Left lung (tissue), 10 donors: ENCODE results near the gene UBAC1. TPM values are rescaled to one million over a fixed set of nuclear protein-coding genes. Genes with fewer than 3 reads are reported as not detected.

Experiments used
- ATAC-seq: fragments of 200-7000 bp; cut with Tn5 transposase; one replicate; pipeline ENCODE4 v1.9.1; 2020; ENCODE audit warnings: moderate library complexity
- DNase-seq, 4 donors: peaks; one replicate each; pipeline ENCODE4 v3.0.0-alpha.2; 2013 to 2020
- H3K27ac ChIP-seq, 2 donors: fragments of 200-600 bp; sonication (generic) in 1 of 2; one replicate each; pipeline versions ENCODE4 v1.5.0 to v1.8.0; 2020 to 2021
- H3K27me3 ChIP-seq, 2 donors: fragments of 200-600 bp; sonication (generic) in 1 of 2; one replicate each; pipeline versions ENCODE4 v1.5.0 to v1.8.0; 2020 to 2021
- H3K36me3 ChIP-seq, 2 donors: fragments of 200-600 bp; sonication (generic) in 1 of 2; one replicate each; pipeline versions ENCODE4 v1.5.0 to v1.8.0; 2020 to 2021
- H3K4me1 ChIP-seq, 2 donors: fragments of 200-600 bp; one replicate each; pipeline ENCODE4 v1.8.0; 2021
- H3K4me3 ChIP-seq, 2 donors: fragments of 200-600 bp; sonication (generic) in 1 of 2; one replicate each; pipeline versions ENCODE4 v1.5.0 to v1.8.0; 2020 to 2021; ENCODE audit warnings: mild to moderate bottlenecking in 1 of 2
- H3K9me3 ChIP-seq, 2 donors: fragments of 200-600 bp; sonication (generic) in 1 of 2; one replicate each; pipeline versions ENCODE4 v1.5.0 to v1.8.0; 2020 to 2021
- CTCF ChIP-seq, 2 donors: fragments of 200-600 bp; sonication (generic) in 1 of 2; IDR thresholded peaks; one replicate each; pipeline versions ENCODE4 v1.5.0 to v1.8.0; 2021; ENCODE audit warnings: antibody characterized with exemption in 2 of 2
- intact Hi-C, 2 donors: fragments of 100-400 bp; cut with DNase I; formaldehyde crosslinking; loops; one replicate each; pipeline versions ENCODE4 v1.11.2 to v1.14.2; 2022
- polyA plus RNA-seq, 6 donors: library from polyadenylated mRNA; unstranded; fragments of 120-200 nt; gene quantifications; one replicate each; pipeline ENCODE4 v1.2.1, GENCODE V29; 2013; ENCODE audit not compliant: insufficient read length in 6 of 6
- total RNA-seq, 2 donors: library from RNA; stranded (reverse); fragmentation: NEBNext Ultra II Directional; extraction: Animal tissue kit (Norgen Biotek cat#: 25700); gene quantifications; one replicate each; pipeline ENCODE4 v1.2.1, GENCODE V29; 2021
- donor health status: DM: no; HTN: yes; CAD: no.
- donor health status: DM: no; HTN: no; CAD: no.

Gene UBAC1
- total and polyA plus RNA-seq, 8 donors, result 28.5 to 40.2 (median 33.5) TPM

GRCh38 chr9:135891027-135891631, 70.0 kb downstream of the UBAC1 start:
- H3K27me3 ChIP-seq, result no peaks in the 10 kb centered on the region
- no peaks in the 10 kb centered on the region for H3K9me3 ChIP-seq
- no peaks in the 10 kb centered on the region for H3K36me3 ChIP-seq
- intact Hi-C loops, result no loop called here
- no peak for ATAC-seq
- peaks cover 12 to 47% of the 10 kb centered on the region in 2 donors for H3K4me1 ChIP-seq
- TF ChIP-seq CTCF (IDR thresholded peaks at IDR 0.05), result no peak
- DNase-seq, result no peak
- H3K27ac ChIP-seq, result no peak overlapping the region
- H3K4me3 ChIP-seq, result no peak overlapping the region

GRCh38 chr9:135890190-135891026, 70.8 kb downstream of the UBAC1 start:
- Histone ChIP-seq H3K36me3 (no peaks in the 10 kb centered on the region), H3K4me1 (peaks cover 12 to 54% of the 10 kb centered on the region in 2 donors), H3K27me3 (no peaks in the 10 kb centered on the region), H3K9me3 (no peaks in the 10 kb centered on the region), H3K4me3 (no peak overlapping the region), H3K27ac (no peak overlapping the region)
- intact Hi-C loops, result no loop called here
- peak in 1 of 4 donors; percentile 53 for DNase-seq
- TF ChIP-seq CTCF (IDR thresholded peaks at IDR 0.05), result no peak
- no peak for ATAC-seq

GRCh38 chr9:135889564-135890189, 71.5 kb downstream of the UBAC1 start:
- H3K27me3 ChIP-seq, result no peaks in the 10 kb centered on the region
- peaks cover 12 to 61% of the 10 kb centered on the region in 2 donors for H3K4me1 ChIP-seq
- DNase-seq (no peak), ATAC-seq (no peak)
- H3K9me3 ChIP-seq, result no peaks in the 10 kb centered on the region
- H3K36me3 ChIP-seq, result no peaks in the 10 kb centered on the region
- TF ChIP-seq CTCF (IDR thresholded peaks at IDR 0.05), result no peak
- no peak overlapping the region for H3K27ac ChIP-seq
- intact Hi-C loops, result no loop called here
- no peak overlapping the region for H3K4me3 ChIP-seq

GRCh38 chr9:135888766-135889394, 72.3 kb downstream of the UBAC1 start:
- no peak for DNase-seq
- Histone ChIP-seq H3K36me3 (no peaks in the 10 kb centered on the region), H3K4me3 (no peak overlapping the region), H3K27me3 (no peaks in the 10 kb centered on the region), H3K4me1 (peaks cover 12 to 65% of the 10 kb centered on the region in 2 donors), H3K9me3 (no peaks in the 10 kb centered on the region), H3K27ac (no peak overlapping the region)
- intact Hi-C loops, result no loop called here
- ATAC-seq, result no peak
- TF ChIP-seq CTCF (IDR thresholded peaks at IDR 0.05), result no peak
